Right forelimb (tissue), 1 donor: Measurements from ENCODE around the gene PRKG1.
"Not testable (repeated sequence)": the region's sequence is repeated elsewhere in the genome, so short reads cannot be mapped to it uniquely, and the experiment has no call there.

Experiments
- DNase-seq: peaks from one replicate; pipeline ENCODE4 v3.0.0-alpha.2; 2018

Gene PRKG1

DNA sequence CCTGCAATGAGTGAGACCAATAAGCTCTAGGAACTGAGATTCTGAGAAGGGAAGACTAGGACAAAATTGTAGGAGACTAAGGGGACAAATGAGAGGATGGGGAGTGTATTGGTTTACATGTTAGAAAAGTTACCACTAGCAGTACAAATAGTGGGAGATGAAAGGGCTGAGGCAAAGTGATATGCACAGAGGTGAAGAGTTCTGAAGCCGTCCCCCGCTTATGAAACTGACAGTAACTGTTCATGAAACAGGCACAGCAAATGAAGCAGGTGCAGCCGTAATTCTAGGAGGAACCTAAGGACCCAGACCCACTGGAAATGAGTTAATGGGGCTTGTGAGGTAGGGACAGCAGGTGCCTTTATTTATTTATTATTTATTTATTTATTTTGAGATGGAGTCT lies 211.3 kb downstream of the PRKG1 start:
- no peak for DNase-seq

GRCh38 chr10:51288511-51288910 lies 214.2 kb downstream of the PRKG1 start:
- no peak for DNase-seq

GRCh38 chr10:51289519-51289918 lies 215.2 kb downstream of the PRKG1 start:
- no peak for DNase-seq

DNA sequence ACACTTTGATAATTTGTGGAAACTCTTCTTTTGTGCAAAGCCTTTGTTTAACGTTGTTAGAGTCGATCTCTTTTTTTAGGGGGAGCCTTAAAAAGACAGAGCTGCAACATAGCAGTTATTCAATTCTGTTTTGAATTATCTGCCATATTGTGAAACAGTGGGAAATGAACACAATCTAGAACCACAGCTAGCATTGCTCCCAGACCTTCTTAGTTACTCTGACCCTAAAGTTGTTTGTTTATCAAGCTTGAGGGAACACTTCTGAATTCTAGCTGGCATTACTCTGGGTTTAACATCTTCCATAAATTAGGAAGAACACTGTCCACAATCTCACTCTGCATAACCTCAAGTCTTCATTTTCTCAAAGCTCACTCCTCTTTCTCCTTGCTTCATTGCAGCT lies 217.7 kb downstream of the PRKG1 start:
- DNase-seq = no peak

DNA sequence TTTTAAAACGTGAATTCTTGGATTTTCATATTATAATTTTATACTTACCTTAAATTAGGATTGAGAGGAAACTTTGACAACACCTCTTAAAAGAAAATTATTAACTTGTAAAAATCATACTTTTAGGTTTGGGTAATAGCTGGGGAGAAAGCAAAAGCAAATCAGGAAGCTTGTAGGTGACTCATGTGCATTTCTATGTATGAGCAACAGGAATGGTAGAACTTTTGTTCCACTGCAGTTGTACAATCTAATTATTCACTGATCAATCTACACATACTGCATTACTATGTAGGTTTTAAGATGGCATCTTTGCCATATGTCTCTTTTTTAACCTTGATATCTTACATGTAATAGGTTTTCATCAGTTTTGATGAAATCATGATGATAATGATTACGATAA lies 223.2 kb downstream of the PRKG1 start:
- DNase-seq = no peak

DNA sequence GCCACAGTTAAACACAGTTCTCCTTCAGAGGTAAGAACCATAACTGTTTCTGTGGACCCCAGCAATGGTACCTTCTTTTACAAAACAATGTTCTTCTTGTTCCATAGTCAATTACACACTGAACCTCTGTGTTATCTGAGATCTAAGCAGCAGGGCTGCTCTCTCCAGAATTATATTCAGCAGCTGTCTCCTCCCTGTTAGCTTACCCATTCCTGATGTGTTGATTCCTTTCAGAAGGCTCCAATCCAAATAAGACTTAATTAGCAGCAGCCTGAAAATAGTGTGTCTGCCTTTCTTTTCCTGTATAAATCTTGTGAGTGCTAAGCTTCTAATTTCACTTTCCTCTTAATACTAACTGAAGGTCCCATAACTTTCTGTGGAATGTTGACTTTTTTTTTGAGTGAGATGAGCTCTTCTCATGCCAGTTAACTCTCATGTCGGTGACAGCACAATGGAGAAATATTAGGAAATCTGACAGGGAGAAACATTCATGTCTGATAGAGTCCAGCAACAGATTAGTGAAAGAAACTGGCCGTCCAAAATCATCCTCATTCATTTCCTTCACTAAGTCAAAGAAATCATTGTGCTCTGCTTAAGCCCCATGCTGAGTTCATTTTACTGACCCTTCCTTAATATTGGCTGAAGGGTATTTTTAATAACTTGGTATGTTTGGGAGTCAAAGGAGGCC lies 226.5 kb downstream of the PRKG1 start:
- no peak for DNase-seq

DNA sequence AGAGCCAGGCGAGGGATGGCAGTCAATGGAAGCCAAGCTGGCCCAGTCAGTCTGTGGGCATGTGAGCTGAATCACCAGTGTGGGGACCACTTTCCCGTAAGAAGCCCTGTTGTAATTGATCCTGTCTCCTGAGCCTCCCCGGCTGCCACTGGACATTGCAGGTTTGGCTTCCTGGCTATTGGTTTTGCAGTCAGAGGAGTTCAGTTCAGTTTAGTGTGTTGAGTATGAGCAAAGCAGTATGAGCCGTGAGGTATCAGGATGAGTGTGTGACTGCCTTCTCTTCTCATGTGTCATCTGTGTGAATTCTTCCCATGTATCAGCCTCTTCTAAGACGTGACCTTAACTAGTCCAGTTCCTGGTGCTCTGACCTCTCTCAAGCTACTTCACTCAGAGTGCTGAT lies 227.4 kb downstream of the PRKG1 start:
- peak; percentile 43 for DNase-seq

DNA sequence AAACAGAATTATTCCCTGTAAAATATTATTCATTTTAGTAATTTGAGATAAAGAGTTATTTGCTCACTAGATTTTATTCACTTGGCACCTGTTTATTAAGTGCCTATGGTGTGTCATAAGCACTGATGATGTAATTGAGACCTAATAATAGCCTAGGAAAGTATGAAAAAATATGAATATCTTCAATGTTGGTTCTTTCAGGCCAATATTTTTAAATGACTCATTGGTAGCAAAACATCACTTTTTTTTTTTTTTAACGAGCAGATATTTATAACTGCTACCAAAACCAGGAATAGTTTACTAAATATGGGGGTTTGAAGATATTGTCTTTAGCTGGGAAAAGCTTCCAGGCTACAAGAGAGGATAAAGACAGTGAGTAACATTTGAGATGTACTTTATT lies 228.0 kb downstream of the PRKG1 start:
- no peak for DNase-seq

GRCh38 chr10:51308116-51308515 lies 233.8 kb downstream of the PRKG1 start:
- no peak for DNase-seq

- no peak for DNase-seq
These were observed 236.9 kb downstream of the PRKG1 start for GRCh38 chr10:51311228-51311627.

DNA sequence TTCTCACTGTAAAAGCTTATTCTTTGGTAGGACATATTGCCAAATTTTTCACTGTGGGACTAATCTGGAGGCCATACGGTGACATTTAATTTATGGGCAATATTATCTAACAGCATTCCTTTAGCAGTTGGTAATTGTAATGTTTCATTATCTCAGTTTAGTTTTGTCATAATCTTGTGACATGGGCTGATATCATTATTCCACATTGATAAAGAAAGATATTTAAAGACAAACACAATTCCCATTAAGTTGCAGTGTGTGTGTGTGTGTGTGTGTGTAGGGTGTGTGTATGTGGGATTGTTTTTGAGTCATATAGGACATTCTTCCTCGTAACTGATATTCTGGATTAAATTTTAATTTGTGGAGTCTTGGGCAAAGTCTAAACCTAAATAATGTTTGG lies 238.5 kb downstream of the PRKG1 start:
- no peak for DNase-seq

DNA sequence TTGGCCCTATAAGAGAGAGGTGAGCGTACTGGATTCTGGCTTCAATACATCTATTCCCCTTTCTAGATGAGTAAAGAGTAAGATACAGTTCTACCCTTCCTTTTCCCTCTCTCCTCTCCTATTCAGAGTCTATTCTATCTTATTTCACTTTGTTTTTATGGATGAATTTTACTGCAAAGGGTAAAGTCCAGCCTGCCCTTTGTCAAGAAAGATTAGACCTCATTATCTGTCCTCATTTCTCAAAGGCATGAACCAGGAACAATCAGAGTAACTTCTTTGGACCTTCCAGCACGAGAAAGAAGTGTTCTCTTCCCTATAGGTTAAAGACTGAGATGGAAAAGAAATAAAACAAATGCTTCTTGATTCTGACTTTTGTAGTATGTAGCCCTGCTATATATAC lies 239.0 kb downstream of the PRKG1 start:
- no peak for DNase-seq

DNA sequence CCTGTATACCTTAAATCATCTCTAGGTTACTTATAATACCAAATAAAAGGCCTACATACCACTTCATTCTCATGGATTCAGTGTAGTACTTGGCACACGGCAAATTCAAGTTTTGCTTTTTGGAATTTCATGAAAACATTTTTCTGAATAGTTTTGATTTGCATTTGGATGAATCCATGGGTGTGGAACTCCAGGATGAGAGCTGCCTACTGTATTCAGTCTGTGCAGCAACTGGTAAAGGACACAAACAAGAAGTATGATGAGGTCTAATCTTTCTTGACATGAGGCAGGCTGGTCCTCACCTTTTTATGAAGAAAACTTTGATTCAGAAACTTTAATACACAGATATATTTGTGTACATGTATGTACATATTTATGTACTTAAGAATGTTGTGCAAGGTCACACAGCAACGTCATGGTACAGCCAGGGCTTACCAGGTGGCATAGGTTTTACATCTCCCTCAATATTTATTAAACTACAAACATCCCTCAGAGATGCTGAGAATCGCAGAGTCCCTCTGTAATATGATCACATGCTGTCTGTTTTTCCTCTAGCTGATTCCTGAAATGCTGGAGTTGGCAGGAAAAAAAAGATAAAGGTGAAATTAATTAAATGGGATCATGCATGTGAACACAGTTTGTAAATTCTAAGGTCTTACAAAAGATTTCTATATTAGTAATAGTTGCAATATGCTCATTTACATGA lies 239.6 kb downstream of the PRKG1 start:
- no peak for DNase-seq

DNA sequence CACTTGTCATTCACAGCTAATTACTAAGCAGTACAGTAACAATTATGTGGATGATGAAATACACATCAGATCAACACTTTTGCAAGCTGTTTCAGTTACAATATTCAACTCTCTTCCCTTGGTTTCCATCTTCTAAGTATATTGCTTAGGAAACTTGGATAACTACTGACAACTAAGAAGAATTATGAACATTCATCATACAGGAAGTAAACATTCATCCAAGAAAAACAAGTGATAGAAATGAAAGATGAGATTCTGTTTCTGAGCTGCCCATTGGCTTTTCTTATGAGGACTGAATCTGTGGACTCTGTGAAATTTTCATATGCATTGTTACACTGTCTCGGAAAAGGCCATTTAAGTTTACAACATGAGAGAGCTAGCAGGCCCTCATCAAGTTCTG lies 240.2 kb downstream of the PRKG1 start:
- no peak for DNase-seq

DNA sequence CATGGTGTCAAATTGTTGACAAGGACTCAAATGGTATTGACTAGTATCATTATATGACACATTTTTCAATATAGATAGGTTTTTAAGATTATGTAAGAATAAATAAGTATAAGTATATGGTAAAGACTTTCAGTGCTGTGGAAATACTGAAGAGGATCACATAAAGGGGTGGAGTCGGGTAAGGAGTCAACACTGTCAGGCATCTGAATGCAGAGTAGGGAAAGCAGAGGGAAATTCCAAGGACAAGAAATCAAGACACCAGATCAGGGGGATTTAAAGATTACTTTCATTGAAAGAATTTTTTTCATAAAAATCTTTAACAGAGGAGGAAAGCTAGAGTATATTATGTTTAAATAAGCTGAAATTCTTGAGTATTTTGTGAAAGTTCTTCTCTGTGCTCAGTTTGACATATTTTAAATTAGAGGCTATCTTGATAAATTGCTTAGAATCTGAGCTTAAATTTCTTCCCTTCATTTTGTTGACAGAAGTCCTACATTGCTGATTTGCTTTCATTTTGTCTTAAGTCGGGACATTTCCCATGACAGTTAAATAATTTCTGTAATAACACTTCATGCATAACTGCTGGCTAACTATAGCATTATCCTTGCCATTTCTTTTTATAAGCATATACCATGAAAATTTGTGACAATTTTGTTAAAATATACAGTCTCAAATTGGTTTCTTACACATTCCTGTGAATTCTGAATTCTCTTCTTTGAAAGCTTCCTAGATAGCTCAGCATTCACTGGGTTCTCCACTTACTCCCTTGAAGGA lies 244.3 kb downstream of the PRKG1 start:
- DNase-seq = no peak

DNA sequence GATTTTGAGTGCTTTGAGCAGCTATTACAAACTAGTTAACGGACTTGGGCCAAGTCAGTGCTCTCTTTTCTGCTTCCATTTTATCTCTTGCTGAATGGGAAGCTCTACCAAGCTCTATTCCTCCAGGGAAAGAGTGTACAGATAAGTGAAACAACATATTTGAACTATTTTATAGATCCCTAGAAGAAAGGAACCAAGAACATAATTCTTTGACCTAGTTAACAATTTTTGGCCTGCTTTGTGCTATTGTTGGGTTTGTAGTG lies 244.8 kb downstream of the PRKG1 start:
- DNase-seq = no peak

DNA sequence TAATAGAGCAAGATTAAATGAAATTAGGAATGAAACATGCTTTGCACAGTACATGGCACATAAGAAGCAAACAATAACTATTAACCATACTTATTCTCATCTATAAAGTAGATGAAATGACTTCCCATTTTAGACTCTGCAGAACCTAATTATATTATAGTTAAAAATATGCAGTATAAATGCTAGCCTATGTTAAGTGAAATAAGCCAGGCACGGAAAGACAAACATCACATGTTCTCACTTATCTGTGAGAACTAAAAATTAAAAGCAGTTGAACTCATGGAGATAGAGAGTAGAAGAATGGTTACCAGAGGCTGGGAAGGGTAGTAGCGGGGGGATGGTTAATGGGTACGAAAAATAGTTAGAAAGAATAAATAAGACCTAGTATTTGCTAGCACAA lies 247.0 kb downstream of the PRKG1 start:
- no peak for DNase-seq

DNA sequence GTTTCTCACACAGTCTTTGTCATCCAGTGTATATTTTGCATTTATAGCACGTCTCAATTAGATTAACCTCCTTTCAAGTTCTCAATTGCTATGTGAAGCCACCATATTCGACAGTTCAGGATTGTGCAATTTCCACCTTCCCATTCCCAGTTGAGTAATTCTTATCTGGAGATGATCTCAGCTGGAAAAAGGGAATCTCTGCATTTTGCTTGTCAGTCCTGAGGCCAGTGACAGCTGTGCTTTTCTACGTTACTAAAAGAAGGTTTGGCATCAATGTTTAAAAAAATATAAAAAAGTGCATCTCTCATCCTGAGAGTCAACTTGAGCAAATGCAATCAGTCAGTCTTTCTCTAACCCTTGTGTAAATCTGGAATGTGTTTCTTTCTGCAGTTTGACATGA lies 247.7 kb downstream of the PRKG1 start:
- no peak for DNase-seq

DNA sequence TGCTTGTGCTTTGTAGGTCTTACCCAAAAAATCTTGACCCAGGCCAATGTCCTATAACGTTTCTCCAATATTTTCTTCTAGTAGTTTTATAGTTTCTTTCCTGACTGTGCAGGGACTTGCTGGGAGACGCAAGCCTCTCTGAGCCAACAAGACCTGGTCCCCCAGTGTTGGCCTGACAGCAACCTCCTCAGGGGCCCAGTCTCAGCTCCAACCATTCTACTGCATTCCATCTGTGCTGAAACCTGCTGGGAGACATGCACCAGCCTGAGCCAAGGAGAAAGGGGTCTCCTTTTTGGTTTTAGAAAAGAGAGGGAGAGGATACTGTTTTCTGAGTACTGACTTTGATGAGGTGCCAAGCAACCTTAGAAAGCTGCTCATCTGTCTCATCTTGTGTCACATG lies 251.4 kb downstream of the PRKG1 start:
- DNase-seq = no peak

GRCh38 chr10:51326174-51326573 lies 251.9 kb downstream of the PRKG1 start:
- DNase-seq = no peak

GRCh38 chr10:51327432-51327831 lies 253.1 kb downstream of the PRKG1 start:
- no peak for DNase-seq

DNA sequence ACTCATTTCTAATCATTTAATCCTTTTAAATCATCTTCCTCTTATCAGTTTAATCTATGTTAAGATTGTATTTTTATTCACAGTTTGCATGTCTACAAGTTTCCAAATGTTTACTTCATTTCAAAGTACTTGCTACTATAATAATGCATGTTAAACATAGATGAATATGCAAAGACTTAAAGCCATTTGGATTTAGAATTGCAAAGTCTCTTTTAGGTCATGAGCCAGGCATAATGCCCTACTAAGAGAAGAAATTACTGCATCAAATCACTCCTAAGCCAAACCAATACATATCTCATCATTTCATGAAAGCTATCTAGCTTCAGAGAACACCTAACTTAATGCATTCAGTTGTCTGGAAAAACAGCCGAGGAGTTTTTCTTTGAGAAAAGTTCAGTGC lies 266.1 kb downstream of the PRKG1 start:
- no peak for DNase-seq

DNA sequence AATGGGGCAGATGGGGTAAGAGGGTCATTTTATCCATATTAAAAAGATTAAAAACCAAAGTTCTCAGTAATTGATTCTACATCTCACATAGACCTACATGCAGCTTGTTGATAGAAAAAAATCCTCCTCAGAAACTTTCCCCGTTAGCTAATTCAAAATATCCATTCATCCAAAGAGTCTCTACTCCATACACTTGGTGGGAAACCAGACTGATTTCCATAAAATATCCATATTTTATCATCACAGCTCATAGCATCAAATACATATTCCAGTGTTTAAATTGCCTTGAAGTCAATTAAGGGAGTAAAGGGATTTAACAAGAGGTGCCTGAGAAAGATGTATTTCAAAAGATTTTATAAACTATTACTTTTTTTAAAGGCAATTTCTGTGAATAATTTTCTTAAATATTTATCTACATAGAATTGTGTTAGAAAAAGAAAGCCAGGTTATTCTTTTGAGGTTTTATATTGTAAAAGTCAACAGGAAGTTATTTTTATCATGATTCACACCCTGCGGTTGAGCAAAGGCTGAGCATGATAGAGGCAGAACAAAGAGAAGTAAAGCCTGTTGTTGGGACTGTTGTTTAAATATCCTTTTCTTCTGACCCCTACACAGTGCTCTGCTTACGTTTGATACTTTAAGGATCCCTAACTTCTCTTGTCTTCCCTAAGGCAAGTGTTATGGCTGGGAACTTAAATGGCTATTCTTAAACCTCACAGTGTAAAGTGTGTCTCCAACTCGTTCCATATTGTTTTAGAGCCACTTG lies 266.7 kb downstream of the PRKG1 start:
- no peak for DNase-seq

DNA sequence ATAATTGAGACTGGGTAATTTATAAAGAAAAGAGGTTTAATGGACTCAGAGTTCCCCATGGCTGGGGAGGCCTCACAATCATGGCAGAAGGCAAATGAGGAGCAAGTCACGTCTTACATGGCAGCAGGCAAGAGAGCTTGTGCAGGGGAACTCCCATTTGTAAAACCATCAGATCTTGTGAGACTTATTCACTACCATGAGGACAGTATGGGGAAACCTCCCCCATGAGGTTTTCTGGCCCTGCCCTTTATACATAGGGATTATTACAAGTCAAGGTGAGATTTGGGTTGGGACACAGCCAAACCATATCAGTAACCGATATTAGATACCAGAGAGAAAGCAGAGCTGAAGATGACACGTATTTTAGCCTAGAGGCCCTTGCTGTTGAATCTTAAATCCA lies 267.5 kb downstream of the PRKG1 start:
- DNase-seq = not testable (repeated sequence)
